ENCODE results near the gene TNS3. TPM values are rescaled to one million over a fixed set of nuclear protein-coding genes. Genes with fewer than 3 reads are reported as not detected.
"Not testable (repeated sequence)": the region's sequence is repeated elsewhere in the genome, so short reads cannot be mapped to it uniquely, and the experiment has no call there.

TNS3 gene
- total RNA-seq, 1 donor = 9.2 TPM

- Histone ChIP-seq H3K9me3 (ENCODE audit: low read depth, low read length) (no peaks in the 10 kb centered on the region), H3K4me1 (ENCODE audit: insufficient read depth, low read length) (peaks cover 26% of the 10 kb centered on the region), H3K4me3 (ENCODE audit: low read length) (no peak overlapping the region), H3K27me3 (ENCODE audit: insufficient read depth, low read length) (no peaks in the 10 kb centered on the region)
These were observed 109.3 kb downstream of the TNS3 start for GRCh38 chr7:47472444-47473157.

DNA sequence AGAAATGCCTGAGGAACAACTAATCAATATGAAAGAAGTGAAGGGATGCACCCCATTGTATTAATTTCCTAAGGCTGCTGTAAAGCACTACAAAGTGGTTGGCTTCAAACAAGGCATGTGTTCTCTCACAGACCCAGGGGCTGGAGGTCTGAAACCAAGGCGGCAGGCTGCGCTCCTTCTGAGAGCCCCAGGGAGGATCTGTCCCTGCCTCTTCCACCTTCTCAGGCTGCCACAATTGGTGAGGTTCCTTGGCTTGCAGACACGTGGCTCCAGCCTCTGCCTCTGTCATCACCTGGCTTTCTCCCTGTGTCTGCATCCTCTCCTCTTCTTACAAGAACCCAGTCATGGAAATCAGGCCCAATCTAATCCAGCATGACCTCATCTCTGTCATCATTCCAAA, 110.1 kb downstream of the TNS3 start:
- peaks cover 26% of the 10 kb centered on the region for H3K4me1 ChIP-seq (ENCODE audit: insufficient read depth, low read length)
- no peak overlapping the region for H3K4me3 ChIP-seq (ENCODE audit: low read length)
- no peaks in the 10 kb centered on the region for H3K27me3 ChIP-seq (ENCODE audit: insufficient read depth, low read length)
- H3K9me3 ChIP-seq (ENCODE audit: low read depth, low read length) = no peaks in the 10 kb centered on the region

DNA sequence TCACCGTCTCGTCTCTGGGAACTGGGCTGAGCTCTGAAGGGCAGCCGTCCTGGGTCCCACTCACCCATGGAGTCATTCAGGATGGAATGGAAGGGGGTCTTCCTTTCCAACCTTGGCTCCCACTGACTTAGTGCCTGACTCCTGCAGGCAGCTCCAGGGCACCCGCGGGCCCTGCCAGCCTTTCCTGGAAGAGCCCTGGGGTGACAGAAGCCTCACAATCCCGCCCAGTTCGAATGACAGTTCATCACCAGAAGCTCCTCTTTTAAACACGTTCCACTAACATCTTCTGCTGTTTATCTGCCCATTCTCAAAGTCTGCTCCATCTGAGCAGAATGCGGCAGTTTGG, 110.6 kb downstream of the TNS3 start:
- H3K4me1 ChIP-seq (ENCODE audit: insufficient read depth, low read length) = peaks cover 25% of the 10 kb centered on the region
- no peak overlapping the region for H3K4me3 ChIP-seq (ENCODE audit: low read length)
- H3K27me3 ChIP-seq (ENCODE audit: insufficient read depth, low read length) = no peaks in the 10 kb centered on the region
- H3K9me3 ChIP-seq (ENCODE audit: low read depth, low read length) = no peaks in the 10 kb centered on the region

DNA sequence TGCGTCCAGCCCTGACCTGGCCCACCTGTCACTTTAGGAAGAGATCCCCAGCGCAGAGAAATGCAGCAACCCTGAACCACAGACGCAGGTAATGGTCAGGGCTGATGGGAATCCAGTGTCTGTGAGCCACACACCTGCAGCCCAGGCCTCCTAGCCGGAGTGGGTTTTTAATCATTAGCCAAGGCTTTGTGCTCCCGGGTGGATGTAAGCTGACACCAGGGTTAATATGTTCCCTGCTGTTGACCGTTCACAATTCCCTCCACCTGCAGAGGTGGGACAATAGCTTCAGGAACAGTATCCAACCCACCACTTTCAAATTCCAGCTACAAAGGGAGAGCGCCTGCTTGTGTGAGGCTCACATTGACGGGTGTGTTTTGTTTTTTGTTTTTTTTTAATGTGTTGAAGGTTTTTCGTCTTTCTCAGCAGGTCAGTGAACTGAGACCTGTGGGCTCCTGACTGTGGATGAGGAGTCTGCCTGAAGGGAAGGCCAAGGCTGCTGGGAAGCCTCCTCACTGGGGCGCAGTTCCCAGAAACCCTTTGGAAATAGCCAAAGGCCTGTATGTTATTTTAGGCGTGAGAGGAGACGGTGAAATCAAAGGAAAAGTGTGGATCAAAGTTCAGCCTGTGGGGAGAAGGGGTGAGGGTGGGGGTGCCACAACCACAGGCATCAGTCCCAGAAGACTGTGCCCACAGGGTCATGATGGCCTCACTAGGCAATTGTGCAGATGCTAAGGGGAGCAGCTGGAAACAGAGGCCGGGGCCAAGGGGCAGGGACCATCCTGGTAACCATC, 111.1 kb downstream of the TNS3 start:
- Histone ChIP-seq H3K9me3 (ENCODE audit: low read depth, low read length) (no peaks in the 10 kb centered on the region), H3K4me1 (ENCODE audit: insufficient read depth, low read length) (peaks cover 20% of the 10 kb centered on the region), H3K4me3 (ENCODE audit: low read length) (no peak overlapping the region), H3K27me3 (ENCODE audit: insufficient read depth, low read length) (no peaks in the 10 kb centered on the region)

DNA sequence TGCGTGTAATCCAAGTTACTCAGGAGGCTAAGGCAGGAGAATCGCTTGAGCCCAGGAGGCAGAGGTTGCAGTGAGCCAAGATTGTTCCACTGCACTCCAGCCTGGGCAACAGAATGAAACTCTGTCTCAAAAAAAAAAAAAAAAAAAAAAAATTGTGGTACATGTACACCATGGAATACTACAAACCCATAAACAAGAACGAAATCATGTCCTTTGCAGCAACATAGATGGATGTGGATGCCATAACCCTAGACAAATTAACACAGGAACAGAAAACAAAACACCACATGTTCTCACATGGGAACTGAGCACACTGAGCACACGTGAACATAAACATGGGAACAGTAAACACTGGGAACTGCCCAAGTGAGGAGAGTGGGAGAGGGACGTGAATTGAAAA, 112.1 kb downstream of the TNS3 start:
- H3K4me1 ChIP-seq (ENCODE audit: insufficient read depth, low read length) = peaks cover 11% of the 10 kb centered on the region
- H3K9me3 ChIP-seq (ENCODE audit: low read depth, low read length); H3K4me3 ChIP-seq (ENCODE audit: low read length); H3K27me3 ChIP-seq (ENCODE audit: insufficient read depth, low read length): not testable (repeated sequence)

- H3K4me1 ChIP-seq (ENCODE audit: insufficient read depth, low read length) = no peaks in the 10 kb centered on the region
- no peaks in the 10 kb centered on the region for H3K27me3 ChIP-seq (ENCODE audit: insufficient read depth, low read length)
- H3K9me3 ChIP-seq (ENCODE audit: low read depth, low read length) = no peaks in the 10 kb centered on the region
- H3K4me3 ChIP-seq (ENCODE audit: low read length) = no peak overlapping the region
These were observed 115.1 kb downstream of the TNS3 start for GRCh38 chr7:47466832-47467231.

DNA sequence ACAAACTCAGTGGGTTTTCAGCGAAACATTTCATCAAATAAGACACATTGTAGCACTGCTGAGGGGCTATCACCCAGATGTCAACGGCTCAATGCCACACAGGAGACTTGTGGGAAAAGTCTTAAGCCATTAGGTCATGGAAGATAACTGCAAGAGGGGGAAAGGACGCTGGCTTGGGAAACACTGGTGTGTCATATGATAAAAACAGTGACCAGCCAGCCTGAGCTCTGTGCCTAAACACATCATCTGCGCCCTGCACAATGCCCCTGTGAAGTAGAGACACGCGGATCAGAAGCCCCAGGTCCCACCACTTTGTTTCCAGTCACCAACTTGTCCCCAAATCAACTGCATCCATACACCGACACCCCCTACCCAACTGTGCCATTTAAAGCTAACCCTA, 116.7 kb downstream of the TNS3 start:
- Histone ChIP-seq H3K4me3 (ENCODE audit: low read length) (no peak overlapping the region), H3K27me3 (ENCODE audit: insufficient read depth, low read length) (no peaks in the 10 kb centered on the region), H3K4me1 (ENCODE audit: insufficient read depth, low read length) (no peaks in the 10 kb centered on the region), H3K9me3 (ENCODE audit: low read depth, low read length) (no peaks in the 10 kb centered on the region)

GRCh38 chr7:47464266-47464665, 117.6 kb downstream of the TNS3 start:
- Histone ChIP-seq H3K27me3 (ENCODE audit: insufficient read depth, low read length) (no peaks in the 10 kb centered on the region), H3K4me3 (ENCODE audit: low read length) (no peak overlapping the region), H3K4me1 (ENCODE audit: insufficient read depth, low read length) (no peaks in the 10 kb centered on the region), H3K9me3 (ENCODE audit: low read depth, low read length) (no peaks in the 10 kb centered on the region)

- Histone ChIP-seq H3K4me3 (ENCODE audit: low read length) (no peak overlapping the region), H3K27me3 (ENCODE audit: insufficient read depth, low read length) (no peaks in the 10 kb centered on the region), H3K4me1 (ENCODE audit: insufficient read depth, low read length) (no peaks in the 10 kb centered on the region), H3K9me3 (ENCODE audit: low read depth, low read length) (no peaks in the 10 kb centered on the region)
These were observed 120.2 kb downstream of the TNS3 start for GRCh38 chr7:47461746-47462145.

GRCh38 chr7:47461161-47461560, 120.8 kb downstream of the TNS3 start:
- Histone ChIP-seq H3K4me3 (ENCODE audit: low read length) (no peak overlapping the region), H3K9me3 (ENCODE audit: low read depth, low read length) (no peaks in the 10 kb centered on the region), H3K27me3 (ENCODE audit: insufficient read depth, low read length) (no peaks in the 10 kb centered on the region), H3K4me1 (ENCODE audit: insufficient read depth, low read length) (no peaks in the 10 kb centered on the region)

GRCh38 chr7:47460251-47460989, 121.5 kb downstream of the TNS3 start:
- Histone ChIP-seq H3K27me3 (ENCODE audit: insufficient read depth, low read length) (no peaks in the 10 kb centered on the region), H3K4me1 (ENCODE audit: insufficient read depth, low read length) (no peaks in the 10 kb centered on the region), H3K4me3 (ENCODE audit: low read length) (no peak overlapping the region), H3K9me3 (ENCODE audit: low read depth, low read length) (no peaks in the 10 kb centered on the region)

DNA sequence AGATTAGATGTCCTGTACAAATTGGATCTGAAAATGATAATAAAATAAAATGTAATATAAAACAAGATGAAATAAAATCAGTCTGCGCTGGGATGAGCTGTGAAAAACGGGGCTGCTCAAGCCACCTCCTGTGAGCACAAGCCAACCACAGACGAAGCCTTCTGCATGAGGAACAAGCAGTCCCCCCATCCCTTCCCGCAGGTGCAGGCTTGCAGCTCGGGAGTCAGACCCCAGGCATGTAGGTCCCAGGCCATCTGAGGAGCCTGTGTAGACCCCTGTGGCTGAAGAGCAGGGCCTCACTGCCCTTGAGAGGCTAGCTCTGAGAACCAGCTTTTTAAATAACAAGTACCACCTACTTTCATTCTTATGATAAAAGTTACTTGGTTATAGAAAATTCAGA, 123.4 kb downstream of the TNS3 start:
- Histone ChIP-seq H3K4me1 (ENCODE audit: insufficient read depth, low read length) (peaks cover 11% of the 10 kb centered on the region), H3K27me3 (ENCODE audit: insufficient read depth, low read length) (no peaks in the 10 kb centered on the region), H3K4me3 (ENCODE audit: low read length) (no peak overlapping the region), H3K9me3 (ENCODE audit: low read depth, low read length) (no peaks in the 10 kb centered on the region)

DNA sequence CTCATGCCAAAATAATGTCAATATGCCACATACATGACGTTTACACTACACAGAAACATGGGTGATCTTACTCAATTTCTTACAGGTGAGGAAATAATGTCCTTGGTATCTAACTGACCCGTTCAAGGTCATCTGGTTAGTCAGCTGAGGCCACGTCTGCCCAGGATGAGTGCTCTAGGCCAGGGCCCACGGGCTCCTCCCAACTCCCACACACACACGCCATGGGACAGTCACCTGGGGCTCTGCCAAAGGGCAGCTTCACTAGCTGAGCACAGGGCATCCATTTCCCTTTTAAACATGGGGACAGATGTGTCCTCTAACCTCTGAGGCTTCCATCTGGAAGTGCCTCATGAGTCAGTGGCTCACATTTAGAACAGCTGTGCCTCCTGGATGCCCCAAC, 123.9 kb downstream of the TNS3 start:
- Histone ChIP-seq H3K9me3 (ENCODE audit: low read depth, low read length) (no peaks in the 10 kb centered on the region), H3K4me3 (ENCODE audit: low read length) (no peak overlapping the region), H3K27me3 (ENCODE audit: insufficient read depth, low read length) (no peaks in the 10 kb centered on the region), H3K4me1 (ENCODE audit: insufficient read depth, low read length) (peaks cover 15% of the 10 kb centered on the region)

GRCh38 chr7:47456210-47456955, 125.5 kb downstream of the TNS3 start:
- Histone ChIP-seq H3K27me3 (ENCODE audit: insufficient read depth, low read length) (no peaks in the 10 kb centered on the region), H3K9me3 (ENCODE audit: low read depth, low read length) (no peaks in the 10 kb centered on the region), H3K4me1 (ENCODE audit: insufficient read depth, low read length) (peaks cover 15% of the 10 kb centered on the region), H3K4me3 (ENCODE audit: low read length) (no peak overlapping the region)

DNA sequence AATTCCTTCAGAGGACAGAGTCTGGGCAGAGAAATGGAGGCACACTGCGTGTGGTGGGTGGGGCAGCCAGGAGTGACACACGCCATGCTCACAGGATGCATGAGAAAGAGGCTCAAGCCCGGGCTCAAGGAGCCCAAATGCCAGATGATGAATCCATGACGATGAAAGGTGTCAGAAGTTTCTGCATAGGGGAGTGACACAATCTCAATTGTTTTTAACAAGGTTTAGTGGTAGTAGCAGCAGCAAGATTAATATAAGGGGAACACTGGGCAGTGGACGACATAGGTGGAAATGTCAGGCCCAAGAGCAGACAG, 126.1 kb downstream of the TNS3 start:
- Histone ChIP-seq H3K4me3 (ENCODE audit: low read length) (no peak overlapping the region), H3K9me3 (ENCODE audit: low read depth, low read length) (no peaks in the 10 kb centered on the region), H3K27me3 (ENCODE audit: insufficient read depth, low read length) (no peaks in the 10 kb centered on the region), H3K4me1 (ENCODE audit: insufficient read depth, low read length) (peaks cover 15% of the 10 kb centered on the region)
